GM12865 (cell line): Measurements from ENCODE around the gene GLUD1.
"Not testable (repeated sequence)": the region's sequence is repeated elsewhere in the genome, so short reads cannot be mapped to it uniquely, and the experiment has no call there.

Experiments
- DNase-seq: peaks from one replicate; pipeline ENCODE4 v3.0.0; 2010; ENCODE audit warnings: low read depth
- H3K4me3 ChIP-seq: 2 replicates; pipeline ENCODE4 v1.5.1; 2011; ENCODE audit warnings: mild to moderate bottlenecking, low read depth, low read length, control low read depth
- TF ChIP-seq, protein P1 (sequence below): IDR thresholded peaks from 2 replicates; pipeline ENCODE4 v1.5.1; 2011; ENCODE audit warnings: low read length, control low read depth, low read depth, inconsistent platforms; ENCODE audit not compliant: insufficient read depth; ENCODE audit errors: missing control alignments

GLUD1 gene

DNA sequence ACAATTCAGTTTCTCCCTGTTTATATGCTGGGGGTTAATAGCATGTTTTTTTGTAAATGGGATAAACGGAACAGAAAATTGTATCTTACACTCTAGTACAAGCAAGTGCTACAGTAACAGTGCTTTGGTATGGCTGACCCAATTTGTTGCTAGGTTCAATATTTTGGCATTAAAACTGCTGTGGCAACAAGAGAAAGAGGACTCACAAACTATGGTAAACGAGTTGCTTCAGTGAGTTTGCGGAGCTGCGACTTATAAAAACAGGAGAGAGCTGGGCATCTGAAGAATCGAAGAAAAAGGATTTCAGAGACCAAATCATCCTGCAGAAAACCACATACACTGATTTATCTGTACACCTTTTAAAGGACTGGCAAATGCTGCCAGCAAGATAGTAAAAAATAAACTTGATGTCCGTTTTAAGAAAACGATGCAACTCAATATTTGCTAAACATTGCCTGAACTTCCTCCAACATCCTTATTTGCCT is 2.2 kb downstream of the GLUD1 start:
- no peak for DNase-seq
- H3K4me3 ChIP-seq: peak overlapping the region; percentile 81
- TF ChIP-seq, protein P1, sequence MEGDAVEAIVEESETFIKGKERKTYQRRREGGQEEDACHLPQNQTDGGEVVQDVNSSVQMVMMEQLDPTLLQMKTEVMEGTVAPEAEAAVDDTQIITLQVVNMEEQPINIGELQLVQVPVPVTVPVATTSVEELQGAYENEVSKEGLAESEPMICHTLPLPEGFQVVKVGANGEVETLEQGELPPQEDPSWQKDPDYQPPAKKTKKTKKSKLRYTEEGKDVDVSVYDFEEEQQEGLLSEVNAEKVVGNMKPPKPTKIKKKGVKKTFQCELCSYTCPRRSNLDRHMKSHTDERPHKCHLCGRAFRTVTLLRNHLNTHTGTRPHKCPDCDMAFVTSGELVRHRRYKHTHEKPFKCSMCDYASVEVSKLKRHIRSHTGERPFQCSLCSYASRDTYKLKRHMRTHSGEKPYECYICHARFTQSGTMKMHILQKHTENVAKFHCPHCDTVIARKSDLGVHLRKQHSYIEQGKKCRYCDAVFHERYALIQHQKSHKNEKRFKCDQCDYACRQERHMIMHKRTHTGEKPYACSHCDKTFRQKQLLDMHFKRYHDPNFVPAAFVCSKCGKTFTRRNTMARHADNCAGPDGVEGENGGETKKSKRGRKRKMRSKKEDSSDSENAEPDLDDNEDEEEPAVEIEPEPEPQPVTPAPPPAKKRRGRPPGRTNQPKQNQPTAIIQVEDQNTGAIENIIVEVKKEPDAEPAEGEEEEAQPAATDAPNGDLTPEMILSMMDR: no peak

DNA sequence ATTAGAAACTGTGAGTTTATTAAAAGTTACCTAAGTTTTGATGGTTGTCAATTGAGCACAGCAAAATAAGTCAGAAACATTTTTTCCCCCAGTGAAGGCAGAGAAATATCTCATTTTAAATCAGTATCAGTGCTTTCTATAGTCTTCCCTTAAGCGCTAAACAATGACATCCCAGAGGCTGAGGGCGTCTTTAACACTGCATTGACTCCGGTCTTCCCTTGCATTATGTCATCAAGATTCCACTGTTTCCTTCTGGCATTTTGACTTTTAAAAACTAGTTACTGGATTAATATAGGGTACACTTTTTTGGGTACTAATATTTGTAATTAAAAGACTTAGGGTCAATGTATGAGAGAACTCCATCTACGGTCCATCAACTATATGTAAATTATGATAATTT is 3.9 kb downstream of the GLUD1 start:
- H3K4me3 ChIP-seq: no peak overlapping the region
- TF ChIP-seq, protein P1: no peak
- no peak for DNase-seq

DNA sequence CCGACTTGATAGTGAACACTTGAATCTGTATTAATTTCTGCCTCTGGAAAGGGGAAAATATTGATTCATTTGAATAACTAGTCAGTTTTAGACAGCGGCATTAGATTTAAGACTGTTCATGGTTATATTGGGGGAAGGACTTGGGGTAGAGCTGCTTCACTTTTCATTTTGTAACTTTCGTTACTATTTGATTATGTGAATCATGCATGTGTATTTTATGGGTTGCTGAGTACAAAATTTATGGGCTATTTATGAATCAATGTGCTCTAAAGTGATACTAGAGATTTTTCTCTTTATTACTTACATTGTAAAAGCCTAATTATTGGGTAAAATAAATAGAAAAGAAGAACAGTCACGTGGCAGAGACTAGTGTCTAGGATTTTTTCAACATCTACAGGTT is 4.9 kb downstream of the GLUD1 start:
- no peak for DNase-seq
- H3K4me3 ChIP-seq: no peak overlapping the region
- TF ChIP-seq, protein P1: no peak

DNA sequence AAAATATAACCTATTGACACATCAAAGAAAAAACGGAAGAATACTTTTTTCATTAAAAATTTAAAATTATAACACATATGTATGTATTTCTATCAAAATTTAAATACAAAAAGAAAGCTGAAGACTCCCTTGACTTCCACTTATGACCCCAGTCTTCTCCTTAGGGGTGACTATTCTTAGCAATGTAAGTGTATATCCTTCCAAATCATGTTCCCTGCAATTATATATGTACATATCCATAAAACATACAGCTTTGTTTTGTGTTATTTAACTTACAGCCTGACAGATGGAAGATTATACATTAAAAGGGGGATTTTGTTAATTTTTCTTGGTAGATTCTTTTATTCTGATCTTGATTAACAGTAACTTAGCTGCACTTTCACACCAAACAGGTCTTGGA is 9.1 kb downstream of the GLUD1 start:
- TF ChIP-seq, protein P1: no peak

DNA sequence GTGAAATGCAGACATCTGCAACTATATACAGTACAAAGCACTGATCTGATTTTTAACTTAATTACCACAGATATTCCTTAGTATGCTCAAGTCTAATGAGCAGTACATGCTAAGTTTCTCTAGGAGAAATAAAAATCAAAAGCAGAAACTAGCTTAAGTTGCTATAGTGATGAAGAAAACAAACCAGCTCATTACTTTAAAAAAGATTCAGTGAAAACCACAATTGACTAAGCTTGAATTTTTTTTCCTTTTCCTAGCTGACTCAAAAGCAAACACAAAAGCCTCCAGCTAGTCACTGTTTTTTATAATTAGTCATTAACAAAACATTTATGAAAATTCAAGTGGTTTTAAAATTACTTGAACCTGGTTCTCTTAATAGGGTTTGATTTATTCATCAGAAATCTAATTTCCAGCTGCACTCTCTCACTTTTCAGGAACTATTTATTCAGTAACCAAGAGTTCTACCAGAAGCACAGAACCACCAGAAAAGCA is 10.3 kb downstream of the GLUD1 start:
- peak; percentile 30 for DNase-seq
- not testable (repeated sequence) for H3K4me3 ChIP-seq

More for the DNA sequence above, 9.1 kb downstream of the GLUD1 start:
- no peak for DNase-seq
- H3K4me3 ChIP-seq: no peak overlapping the region

DNA sequence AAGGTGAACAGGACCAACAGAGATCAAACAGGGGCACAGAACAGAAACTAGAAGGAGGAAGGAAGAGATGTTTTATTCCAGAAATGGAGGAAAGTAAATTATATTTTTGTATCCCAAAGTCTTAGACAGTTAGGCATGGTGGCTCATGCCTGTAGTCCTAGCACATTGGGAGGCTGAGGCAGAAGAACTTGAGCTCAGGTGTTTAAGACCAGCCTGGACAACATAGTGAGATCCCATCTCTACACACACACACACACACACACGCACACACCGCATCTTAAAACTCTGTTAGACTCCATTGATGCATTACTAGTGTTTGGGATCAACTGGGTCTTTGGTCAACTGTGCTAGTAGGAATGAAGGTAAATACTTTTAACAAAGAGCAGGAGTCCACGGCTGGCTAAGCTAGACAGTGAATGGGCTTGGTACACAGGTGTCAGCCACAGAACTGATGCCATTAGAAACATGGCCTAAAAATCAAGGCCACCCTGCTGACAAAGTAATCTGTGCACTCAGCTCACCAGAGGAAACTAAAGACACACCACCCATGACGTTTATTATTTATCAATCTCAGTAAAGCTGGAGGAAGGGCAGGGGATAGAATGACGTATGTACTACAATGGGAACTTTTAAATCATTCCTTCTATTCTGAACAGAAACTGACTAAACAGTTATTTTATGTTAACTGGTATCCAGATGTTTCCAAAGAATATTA is 10.9 kb downstream of the GLUD1 start:
- peak; percentile 25 for DNase-seq
- not testable (repeated sequence) for H3K4me3 ChIP-seq

DNA sequence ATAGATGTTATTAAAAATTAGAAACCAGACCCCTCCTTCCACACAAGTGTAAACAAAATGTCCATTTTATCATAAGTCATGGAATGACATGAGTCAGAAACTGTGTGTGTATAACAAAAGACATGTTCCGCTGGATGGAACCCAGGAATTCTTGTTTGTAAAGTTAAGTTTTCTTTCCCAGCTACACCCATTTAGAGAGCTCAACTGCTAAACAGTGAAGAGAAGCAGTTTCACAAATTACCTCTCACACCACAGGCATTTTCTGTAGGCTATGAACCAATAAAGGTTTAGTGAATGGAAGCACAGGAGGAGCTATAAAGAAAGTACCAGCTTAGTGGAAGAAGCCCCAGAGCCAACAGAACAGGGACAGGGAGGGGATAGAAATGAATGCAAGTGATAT is 12.4 kb downstream of the GLUD1 start:
- not testable (repeated sequence) for DNase-seq, H3K4me3 ChIP-seq

DNA sequence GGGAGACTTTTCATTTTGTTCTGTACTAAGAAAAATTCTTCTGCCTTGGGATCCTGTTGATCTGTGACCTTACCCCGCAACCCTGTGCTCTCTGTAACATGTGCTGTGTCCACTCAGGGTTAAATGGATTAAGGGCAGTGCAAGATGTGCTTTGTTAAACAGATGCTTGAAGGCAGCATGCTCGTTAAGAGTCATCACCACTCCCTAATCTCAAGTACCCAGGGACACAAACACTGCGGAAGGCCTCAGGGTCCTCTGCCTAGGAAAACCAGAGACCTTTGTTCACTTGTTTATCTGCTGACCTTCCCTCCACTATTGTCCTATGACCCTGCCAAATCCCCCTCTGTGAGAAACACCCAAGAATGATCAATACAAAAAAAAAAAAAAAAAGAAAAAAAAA is 13.1 kb downstream of the GLUD1 start:
- H3K4me3 ChIP-seq, DNase-seq: not testable (repeated sequence)

DNA sequence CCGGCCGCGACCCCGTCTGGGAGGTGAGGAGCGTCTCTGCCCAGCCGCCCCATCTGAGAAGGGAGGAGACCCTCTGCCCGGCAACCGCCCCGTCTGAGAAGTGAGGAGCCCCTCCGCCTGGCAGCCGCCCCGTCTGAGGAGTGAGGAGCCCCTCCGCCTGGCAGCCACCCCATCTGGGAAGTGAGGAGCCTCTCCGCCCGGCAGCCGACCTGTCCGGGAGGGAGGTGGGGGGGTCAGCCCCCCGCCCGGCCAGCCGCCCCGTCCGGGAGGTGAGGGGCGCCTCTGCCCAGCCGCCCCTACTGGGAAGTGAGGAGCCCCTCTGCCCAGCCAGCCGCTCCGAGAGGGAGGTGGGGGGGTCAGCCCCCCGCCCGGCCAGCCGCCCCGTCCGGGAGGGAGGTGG is 14.0 kb downstream of the GLUD1 start:
- not testable (repeated sequence) for DNase-seq, H3K4me3 ChIP-seq
